Peyer's patch (tissue), 4 donors: Measurements from ENCODE around the gene ARAF. TPM values are rescaled to one million over a fixed set of nuclear protein-coding genes. Genes with fewer than 3 reads are reported as not detected.
A peak's percentile ranks its signal among the peaks of the same experiment; 100 is the strongest.

Experiments used
- DNase-seq, 3 donors: peaks; one replicate each; pipeline ENCODE4 v3.0.0-alpha.2; 2017 to 2019
- H3K27ac ChIP-seq, 4 donors: fragments of 200-600 bp; sonication (generic); one replicate each; pipeline ENCODE4 v1.5.1; 2016 to 2019
- H3K27me3 ChIP-seq, 2 donors: fragments of 200-600 bp; sonication (generic); one replicate each; pipeline ENCODE4 v1.5.1; 2019
- H3K36me3 ChIP-seq, 3 donors: fragments of 200-600 bp; sonication (generic); one replicate each; pipeline ENCODE4 v1.5.1; 2016 to 2019
- H3K4me1 ChIP-seq, 4 donors: fragments of 200-600 bp; sonication (generic); one replicate each; pipeline ENCODE4 v1.5.1; 2016 to 2019
- H3K4me3 ChIP-seq, 4 donors: fragments of 200-600 bp; sonication (generic); 1 replicate in 3 of 4; 2 replicates in 1 of 4; pipeline ENCODE4 v1.5.1; 2016 to 2019; ENCODE audit warnings: mild to moderate bottlenecking in 1 of 4
- H3K9me3 ChIP-seq, 4 donors: fragments of 200-600 bp; sonication (generic); one replicate each; pipeline ENCODE4 v1.5.1; 2016 to 2019; ENCODE audit warnings: mild to moderate bottlenecking in 1 of 4
- POLR2A ChIP-seq, 2 donors: fragments of 450-650 bp; IDR thresholded peaks; one replicate each; pipeline ENCODE4 v1.5.1; 2017; ENCODE audit warnings: antibody characterized with exemption in 2 of 2, mild to moderate bottlenecking in 2 of 2, moderate library complexity in 2 of 2
- total RNA-seq, 4 donors: library from RNA; depleted of rRNA; stranded (reverse); fragments of >200 nt; gene quantifications; one replicate each; pipeline ENCODE4 v1.1.0, GENCODE V29; 2016
- TF ChIP-seq, protein P1 (sequence below), 6 experiments: fragments of 450-650 bp in 4 of 6; fragments of 200-600 bp in 2 of 6; sonication (generic) in 1 of 6; IDR thresholded peaks; one replicate each; pipeline ENCODE4 v1.5.1; 2017 to 2019; ENCODE audit warnings: antibody characterized with exemption in 6 of 6, mild to moderate bottlenecking in 3 of 6, moderate library complexity in 1 of 6

The ARAF gene
- total RNA-seq, 4 donors from 2014 or later = 55.7 to 78.4 (median 72.5) TPM

DNA sequence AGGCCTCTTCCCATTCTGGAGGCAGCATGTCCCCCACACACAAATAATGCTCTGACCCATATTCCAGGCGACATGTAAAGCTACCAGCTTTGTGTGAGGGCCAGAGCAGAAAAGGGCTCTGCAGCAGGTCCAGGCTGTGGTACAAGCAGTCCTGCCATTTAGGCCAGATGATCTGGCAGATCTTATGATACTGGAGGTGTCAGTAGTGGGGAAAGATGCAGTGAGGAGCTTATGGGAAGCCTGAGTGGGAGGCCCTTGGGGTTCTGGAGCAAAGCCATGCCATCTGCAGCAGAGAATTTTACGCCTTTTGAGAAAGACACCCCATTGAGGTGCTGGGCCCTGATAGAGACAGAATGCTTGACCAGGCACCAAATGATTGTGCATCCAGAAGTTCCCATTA, 50.9 kb downstream of the ARAF start:
- Histone ChIP-seq H3K4me1 (no peaks in the 10 kb centered on the region), H3K27me3 (no peaks in the 10 kb centered on the region)

DNA sequence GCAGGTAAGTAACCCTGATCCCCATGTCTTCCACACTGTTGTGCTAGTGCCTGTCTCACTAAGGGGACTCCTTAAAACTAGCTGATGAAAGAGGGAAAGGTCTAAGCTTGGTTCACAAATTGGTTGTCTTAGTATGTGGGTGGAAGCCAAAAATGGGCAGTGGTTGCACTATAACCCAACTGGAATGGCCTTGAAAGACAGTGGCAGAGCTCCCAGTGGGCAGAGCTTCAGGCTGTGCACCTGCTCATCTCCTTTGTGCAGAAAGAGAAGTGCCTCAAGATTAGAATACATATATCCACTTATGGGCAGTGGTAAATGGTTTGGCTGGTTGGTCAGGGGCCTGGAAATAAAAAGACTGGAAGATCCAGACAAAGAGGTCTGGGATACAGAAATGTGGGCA, 51.4 kb downstream of the ARAF start:
- no peaks in the 10 kb centered on the region for H3K27me3 ChIP-seq
- DNase-seq = peak in 1 of 3 donors; percentile 14
- no peaks in the 10 kb centered on the region for H3K4me1 ChIP-seq
- no peak overlapping the region for H3K4me3 ChIP-seq
- TF ChIP-seq POLR2A (IDR thresholded peaks at IDR 0.05) = no peak
- TF ChIP-seq, protein P1, sequence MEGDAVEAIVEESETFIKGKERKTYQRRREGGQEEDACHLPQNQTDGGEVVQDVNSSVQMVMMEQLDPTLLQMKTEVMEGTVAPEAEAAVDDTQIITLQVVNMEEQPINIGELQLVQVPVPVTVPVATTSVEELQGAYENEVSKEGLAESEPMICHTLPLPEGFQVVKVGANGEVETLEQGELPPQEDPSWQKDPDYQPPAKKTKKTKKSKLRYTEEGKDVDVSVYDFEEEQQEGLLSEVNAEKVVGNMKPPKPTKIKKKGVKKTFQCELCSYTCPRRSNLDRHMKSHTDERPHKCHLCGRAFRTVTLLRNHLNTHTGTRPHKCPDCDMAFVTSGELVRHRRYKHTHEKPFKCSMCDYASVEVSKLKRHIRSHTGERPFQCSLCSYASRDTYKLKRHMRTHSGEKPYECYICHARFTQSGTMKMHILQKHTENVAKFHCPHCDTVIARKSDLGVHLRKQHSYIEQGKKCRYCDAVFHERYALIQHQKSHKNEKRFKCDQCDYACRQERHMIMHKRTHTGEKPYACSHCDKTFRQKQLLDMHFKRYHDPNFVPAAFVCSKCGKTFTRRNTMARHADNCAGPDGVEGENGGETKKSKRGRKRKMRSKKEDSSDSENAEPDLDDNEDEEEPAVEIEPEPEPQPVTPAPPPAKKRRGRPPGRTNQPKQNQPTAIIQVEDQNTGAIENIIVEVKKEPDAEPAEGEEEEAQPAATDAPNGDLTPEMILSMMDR (IDR thresholded peaks at IDR 0.05) = no peak
- no peaks in the 10 kb centered on the region for H3K36me3 ChIP-seq
- no peaks in the 10 kb centered on the region for H3K9me3 ChIP-seq
- no peak overlapping the region for H3K27ac ChIP-seq

More for the DNA sequence above, 50.9 kb downstream of the ARAF start:
- TF ChIP-seq, protein P1 (IDR thresholded peaks at IDR 0.05) = no peak
- no peak for TF ChIP-seq POLR2A (IDR thresholded peaks at IDR 0.05)
- Histone ChIP-seq H3K36me3 (no peaks in the 10 kb centered on the region), H3K27ac (no peak overlapping the region), H3K9me3 (no peaks in the 10 kb centered on the region), H3K4me3 (no peak overlapping the region)
- no peak for DNase-seq

DNA sequence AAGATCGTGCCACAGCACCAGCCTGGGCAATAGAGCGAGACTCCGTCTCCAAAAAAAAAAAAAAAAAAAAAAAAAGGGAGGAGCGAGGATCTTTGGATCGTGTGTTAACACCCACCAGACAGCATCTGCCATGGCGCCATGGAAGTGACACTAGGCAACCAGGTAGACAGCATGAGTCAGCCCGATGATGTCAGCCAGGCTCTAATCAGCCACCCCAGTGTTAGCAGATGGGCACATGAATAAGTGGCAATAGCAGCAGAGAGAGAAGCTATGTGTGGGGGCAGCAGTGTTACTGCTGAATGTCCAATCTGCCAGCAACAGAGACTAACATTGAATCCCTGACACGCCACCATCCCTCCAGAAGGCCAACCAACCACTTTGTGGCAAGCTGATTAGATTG, 52.1 kb downstream of the ARAF start:
- TF ChIP-seq, protein P1 (IDR thresholded peaks at IDR 0.05) = no peak
- no peak for TF ChIP-seq POLR2A (IDR thresholded peaks at IDR 0.05)
- H3K36me3 ChIP-seq = no peaks in the 10 kb centered on the region
- peak in 1 of 3 donors; percentile 26 for DNase-seq

DNA sequence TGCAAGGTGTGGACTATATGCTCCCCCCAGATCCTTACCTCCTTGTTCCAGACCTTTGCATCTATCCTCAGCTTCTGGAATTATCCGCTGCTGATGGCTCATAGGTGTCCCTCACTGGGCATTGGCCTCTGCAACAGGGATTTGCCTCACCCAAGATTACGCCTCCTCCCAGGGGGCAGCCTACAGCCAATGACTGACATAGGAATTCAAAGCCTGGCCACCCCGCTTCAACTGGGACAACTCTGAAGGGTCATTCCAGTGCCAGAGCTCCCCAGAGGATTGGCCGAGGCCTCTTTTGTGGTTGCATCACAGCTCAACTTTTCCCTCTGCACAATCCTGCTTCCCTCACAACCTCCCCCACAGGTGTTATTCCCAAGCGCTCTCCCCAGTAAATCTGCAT, 53.6 kb downstream of the ARAF start:
- no peak overlapping the region for H3K4me3 ChIP-seq
- DNase-seq = peak in 1 of 3 donors; percentile 36
- no peak for TF ChIP-seq POLR2A (IDR thresholded peaks at IDR 0.05)
- TF ChIP-seq, protein P1 (IDR thresholded peaks at IDR 0.05) = no peak
- H3K9me3 ChIP-seq = no peaks in the 10 kb centered on the region
- H3K27ac ChIP-seq = no peak overlapping the region
- no peaks in the 10 kb centered on the region for H3K36me3 ChIP-seq
- no peaks in the 10 kb centered on the region for H3K4me1 ChIP-seq
- H3K27me3 ChIP-seq = no peaks in the 10 kb centered on the region

More for the DNA sequence above, 52.1 kb downstream of the ARAF start:
- H3K4me1 ChIP-seq = no peaks in the 10 kb centered on the region
- H3K9me3 ChIP-seq = no peaks in the 10 kb centered on the region
- no peak overlapping the region for H3K4me3 ChIP-seq
- no peak overlapping the region for H3K27ac ChIP-seq
- no peaks in the 10 kb centered on the region for H3K27me3 ChIP-seq

DNA sequence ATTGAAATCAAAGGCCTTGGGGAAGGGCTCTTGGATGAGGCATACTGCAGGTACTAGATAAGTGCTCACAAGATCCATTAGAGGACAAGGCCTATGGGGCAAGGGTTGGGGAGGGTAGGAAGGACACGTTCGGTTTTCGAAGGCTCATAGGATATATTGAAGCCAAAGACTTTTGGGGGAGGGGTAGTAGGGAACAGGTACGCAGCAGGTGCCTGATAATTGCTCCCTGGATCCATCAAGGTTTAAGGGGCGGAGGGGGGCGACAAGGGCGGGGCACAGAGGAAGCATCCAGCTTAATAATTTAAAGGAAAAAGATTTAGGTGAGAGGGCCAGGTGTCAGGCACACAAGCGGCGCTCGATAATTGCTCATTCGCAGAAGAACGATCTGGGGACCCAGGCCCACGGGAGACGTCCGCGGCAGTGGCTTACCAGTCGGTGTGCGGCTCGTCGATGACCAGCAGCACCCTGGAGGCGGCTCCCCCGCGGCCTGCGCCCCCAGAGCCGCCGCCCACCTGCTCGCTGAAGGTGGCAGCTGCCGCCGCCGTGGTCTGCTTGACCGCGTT, 58.0 kb downstream of the ARAF start:
- TF ChIP-seq POLR2A (IDR thresholded peaks at IDR 0.05) = no peak
- TF ChIP-seq, protein P1 (IDR thresholded peaks at IDR 0.05) = no peak

More for the DNA sequence above, 58.0 kb downstream of the ARAF start:
- DNase-seq = peak in 1 of 3 donors; percentile 43
- Histone ChIP-seq H3K4me1 (no peaks in the 10 kb centered on the region), H3K27ac (no peak overlapping the region), H3K4me3 (peak overlapping the region in 2 of 4 donors; percentile 43 to 44), H3K27me3 (no peaks in the 10 kb centered on the region), H3K9me3 (no peaks in the 10 kb centered on the region), H3K36me3 (no peaks in the 10 kb centered on the region)
